Fibroblast of mammary gland (primary cell): ENCODE results near the gene PRKAG3.

Experiments used
- DNase-seq: peaks from one replicate; pipeline ENCODE4 v3.0.0-alpha.2; 2010; ENCODE audit warnings: low read depth
- H3K4me3 ChIP-seq: 2 replicates; pipeline ENCODE4 v1.5.1; 2011; ENCODE audit warnings: low read depth, mild to moderate bottlenecking, low read length, moderate library complexity; ENCODE audit not compliant: control insufficient read depth
- CTCF ChIP-seq: conservative IDR thresholded peaks from 2 replicates; pipeline ENCODE4 v1.5.1; 2011; ENCODE audit warnings: low read depth, low read length, inconsistent platforms; ENCODE audit not compliant: control insufficient read depth, insufficient read depth

The PRKAG3 gene

GRCh38 chr2:218802386-218802994 lies 29.1 kb downstream of the PRKAG3 start:
- no peak for TF ChIP-seq CTCF
- H3K4me3 ChIP-seq: no peak overlapping the region
- DNase-seq: no peak

GRCh38 chr2:218799990-218800389 lies 31.6 kb downstream of the PRKAG3 start:
- DNase-seq: no peak
- H3K4me3 ChIP-seq: no peak overlapping the region
- TF ChIP-seq CTCF: no peak

DNA sequence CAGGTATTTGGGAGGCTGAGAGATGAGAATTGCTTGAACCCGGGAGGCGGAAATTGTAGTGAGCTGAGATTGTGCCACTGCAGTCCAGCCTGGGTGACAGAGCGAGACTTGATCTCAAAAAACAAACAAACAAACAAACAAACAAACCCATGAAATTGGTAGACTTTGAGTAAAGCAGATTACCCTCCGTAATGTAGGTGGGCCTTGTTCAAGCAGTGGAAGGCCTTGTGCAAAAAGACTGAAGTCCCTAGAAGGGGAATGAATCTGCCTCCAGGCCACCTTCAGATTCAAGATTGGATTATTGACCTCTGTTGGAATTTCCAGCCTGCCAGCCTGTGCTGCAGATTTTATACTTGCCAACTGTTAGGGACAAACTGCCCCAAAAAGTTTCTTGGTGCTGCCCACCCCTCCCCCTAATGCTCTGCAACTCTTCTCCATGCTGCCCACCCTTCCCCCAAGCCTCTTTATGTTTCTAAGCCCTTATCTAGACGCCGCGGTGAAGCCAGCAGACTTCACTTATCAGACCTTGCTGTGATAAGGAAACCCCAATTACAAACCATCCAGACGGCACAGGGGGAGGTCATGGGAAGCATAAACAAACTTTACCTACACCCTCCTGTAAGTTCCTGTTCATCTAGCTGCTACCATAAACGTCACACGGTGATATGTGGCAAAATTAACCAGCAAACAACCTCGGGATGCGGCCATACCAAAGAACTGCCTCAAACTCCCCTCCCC lies 32.7 kb downstream of the PRKAG3 start:
- DNase-seq: no peak
- no peak for TF ChIP-seq CTCF
- no peak overlapping the region for H3K4me3 ChIP-seq

DNA sequence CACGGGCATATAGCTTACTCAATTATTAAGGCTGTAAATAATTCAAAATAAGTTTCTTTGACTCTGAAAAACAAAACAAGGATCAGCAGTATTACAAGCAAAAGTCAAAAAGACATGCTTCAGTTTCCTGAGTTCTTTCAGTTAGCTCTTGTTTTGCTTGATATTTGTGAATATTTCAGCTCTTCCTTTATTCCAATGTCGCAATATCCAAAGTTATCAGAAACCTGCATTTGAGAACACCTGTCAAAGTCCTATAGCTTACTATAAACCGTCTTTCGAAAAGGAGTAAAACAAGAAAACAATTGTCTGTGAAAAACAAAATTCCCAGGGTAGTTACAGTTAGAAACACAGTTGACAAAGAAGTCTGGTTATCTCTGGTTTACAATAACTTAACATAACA lies 34.9 kb downstream of the PRKAG3 start:
- TF ChIP-seq CTCF: no peak
- no peak for DNase-seq
- no peak overlapping the region for H3K4me3 ChIP-seq

DNA sequence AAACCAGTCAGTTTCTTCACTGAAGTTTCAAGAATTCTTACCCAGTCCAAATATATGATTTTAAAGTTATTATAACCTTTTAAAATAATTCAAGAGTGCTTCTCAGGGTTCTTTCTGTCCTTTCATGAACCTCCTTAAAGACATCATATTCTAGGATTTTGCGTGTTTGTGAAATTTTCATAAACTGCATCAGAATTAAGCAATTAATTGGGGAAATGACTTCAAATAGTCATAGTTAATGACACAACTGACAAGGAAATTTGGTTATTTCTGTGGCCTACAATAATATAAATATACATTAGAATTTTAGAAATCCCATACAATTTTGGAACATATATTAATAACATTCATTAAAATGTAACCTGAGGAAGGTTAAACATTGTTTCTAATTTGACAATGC lies 39.2 kb downstream of the PRKAG3 start:
- TF ChIP-seq CTCF: no peak
- no peak for DNase-seq
- no peak overlapping the region for H3K4me3 ChIP-seq

GRCh38 chr2:218788529-218789255 lies 42.9 kb downstream of the PRKAG3 start:
- DNase-seq: peak; percentile 12
- H3K4me3 ChIP-seq: no peak overlapping the region
- TF ChIP-seq CTCF: no peak
